ENCODE results near the gene CCDC186. TPM values are rescaled to one million over a fixed set of nuclear protein-coding genes. Genes with fewer than 3 reads are reported as not detected.
"Not testable (repeated sequence)": the region's sequence is repeated elsewhere in the genome, so short reads cannot be mapped to it uniquely, and the experiment has no call there.

The CCDC186 gene
- total RNA-seq, 2 experiments from 2014 or later = 12.6 to 13.8 TPM

GRCh38 chr10:114140827-114141226, 33.2 kb downstream of the CCDC186 start:
- CTCF ChIA-PET; H3K9me3 Mint-ChIP-seq; H3K4me3 Mint-ChIP-seq; POLR2A ChIA-PET; H3K4me1 Mint-ChIP-seq (ENCODE audit: low read depth); DNase-seq; H3K27ac Mint-ChIP-seq; intact Hi-C loops (cut with micrococcal nuclease); H3K27me3 Mint-ChIP-seq: not testable (repeated sequence)
- H3K36me3 Mint-ChIP-seq = peaks cover 18% of the 10 kb centered on the region

- DNase-seq = no peak
- Mint-ChIP-seq H3K36me3 (peaks cover 21% of the 10 kb centered on the region), H3K4me3 (no peak overlapping the region), H3K27ac (no peak overlapping the region), H3K27me3 (no peaks in the 10 kb centered on the region), H3K4me1 (ENCODE audit: low read depth) (no peaks in the 10 kb centered on the region), H3K9me3 (no peaks in the 10 kb centered on the region)
- intact Hi-C loops (cut with micrococcal nuclease) = no loop called here
- CTCF ChIA-PET = no interaction called here
- POLR2A ChIA-PET = no interaction called here
These were observed 34.0 kb downstream of the CCDC186 start for GRCh38 chr10:114140036-114140435.

GRCh38 chr10:114138581-114138980, 35.4 kb downstream of the CCDC186 start:
- intact Hi-C loops (cut with micrococcal nuclease) = no loop called here
- ChIA-PET CTCF (no interaction called here), POLR2A (no interaction called here)
- Mint-ChIP-seq H3K36me3 (peaks cover 28% of the 10 kb centered on the region), H3K4me3 (no peak overlapping the region), H3K9me3 (no peaks in the 10 kb centered on the region), H3K27me3 (no peaks in the 10 kb centered on the region), H3K27ac (no peak overlapping the region), H3K4me1 (ENCODE audit: low read depth) (no peaks in the 10 kb centered on the region)
- DNase-seq = no peak

GRCh38 chr10:114135476-114135875, 38.5 kb downstream of the CCDC186 start:
- Mint-ChIP-seq H3K4me3 (no peak overlapping the region), H3K27ac (no peak overlapping the region), H3K36me3 (peaks cover 38% of the 10 kb centered on the region), H3K9me3 (no peaks in the 10 kb centered on the region), H3K27me3 (no peaks in the 10 kb centered on the region), H3K4me1 (ENCODE audit: low read depth) (no peaks in the 10 kb centered on the region)
- intact Hi-C loops (cut with micrococcal nuclease) = no loop called here
- ChIA-PET POLR2A (no interaction called here), CTCF (interaction anchor here (1.0 kb wide), 1 partner anchor 9 kb away, joined by 3 read pairs; no protein-coding TSS in a partner anchor)
- DNase-seq = no peak

- POLR2A ChIA-PET = no interaction called here
- Mint-ChIP-seq H3K4me1 (ENCODE audit: low read depth) (no peaks in the 10 kb centered on the region), H3K36me3 (peaks cover 46% of the 10 kb centered on the region)
These were observed 42.9 kb downstream of the CCDC186 start for GRCh38 chr10:114131094-114131493.

GRCh38 chr10:114121031-114121430, 53.0 kb downstream of the CCDC186 start:
- peaks cover 6% of the 10 kb centered on the region for H3K36me3 Mint-ChIP-seq
- H3K27ac Mint-ChIP-seq = no peak overlapping the region
- ChIA-PET CTCF (no interaction called here), POLR2A (no interaction called here)
- intact Hi-C loops (cut with micrococcal nuclease) = no loop called here
- H3K4me3 Mint-ChIP-seq = no peak overlapping the region
- no peaks in the 10 kb centered on the region for H3K27me3 Mint-ChIP-seq
- H3K4me1 Mint-ChIP-seq (ENCODE audit: low read depth) = no peaks in the 10 kb centered on the region
- no peaks in the 10 kb centered on the region for H3K9me3 Mint-ChIP-seq
- no peak for DNase-seq

More at GRCh38 chr10:114131094-114131493, 42.9 kb downstream of the CCDC186 start:
- DNase-seq = no peak
- no peaks in the 10 kb centered on the region for H3K27me3 Mint-ChIP-seq
- CTCF ChIA-PET = no interaction called here
- intact Hi-C loops (cut with micrococcal nuclease) = no loop called here
- H3K27ac Mint-ChIP-seq = no peak overlapping the region
- no peaks in the 10 kb centered on the region for H3K9me3 Mint-ChIP-seq
- no peak overlapping the region for H3K4me3 Mint-ChIP-seq

GRCh38 chr10:114118514-114118913, 55.5 kb downstream of the CCDC186 start:
- intact Hi-C loops (cut with micrococcal nuclease) = no loop called here
- DNase-seq = no peak
- Mint-ChIP-seq H3K4me3 (no peak overlapping the region), H3K36me3 (no peaks in the 10 kb centered on the region), H3K9me3 (no peaks in the 10 kb centered on the region), H3K27ac (no peak overlapping the region), H3K4me1 (ENCODE audit: low read depth) (no peaks in the 10 kb centered on the region), H3K27me3 (no peaks in the 10 kb centered on the region)
- ChIA-PET CTCF (no interaction called here), POLR2A (no interaction called here)

- Mint-ChIP-seq H3K4me3 (no peak overlapping the region), H3K27ac (no peak overlapping the region), H3K9me3 (no peaks in the 10 kb centered on the region), H3K27me3 (no peaks in the 10 kb centered on the region), H3K4me1 (ENCODE audit: low read depth) (no peaks in the 10 kb centered on the region), H3K36me3 (no peaks in the 10 kb centered on the region)
- DNase-seq = no peak
- intact Hi-C loops (cut with micrococcal nuclease) = no loop called here
- POLR2A ChIA-PET = no interaction called here
- CTCF ChIA-PET = no interaction called here
These were observed 56.3 kb downstream of the CCDC186 start for GRCh38 chr10:114117728-114118127.

- H3K36me3 Mint-ChIP-seq = no peaks in the 10 kb centered on the region
- POLR2A ChIA-PET = no interaction called here
- no peaks in the 10 kb centered on the region for H3K4me1 Mint-ChIP-seq (ENCODE audit: low read depth)
- CTCF ChIA-PET = interaction anchor here (1.0 to 1.1 kb wide), 2 partner anchors 10 to 12 kb away, joined by 3 read pairs; no protein-coding TSS in a partner anchor
- H3K27ac Mint-ChIP-seq = no peak overlapping the region
- no peak for DNase-seq
- intact Hi-C loops (cut with micrococcal nuclease) = no loop called here
- H3K4me3 Mint-ChIP-seq = no peak overlapping the region
- no peaks in the 10 kb centered on the region for H3K9me3 Mint-ChIP-seq
- H3K27me3 Mint-ChIP-seq = no peaks in the 10 kb centered on the region
These were observed 58.1 kb downstream of the CCDC186 start for GRCh38 chr10:114115661-114116445.

- Mint-ChIP-seq H3K4me1 (ENCODE audit: low read depth) (no peaks in the 10 kb centered on the region), H3K36me3 (no peaks in the 10 kb centered on the region), H3K27ac (no peak overlapping the region), H3K9me3 (no peaks in the 10 kb centered on the region), H3K4me3 (no peak overlapping the region), H3K27me3 (no peaks in the 10 kb centered on the region)
- DNase-seq = no peak
- POLR2A ChIA-PET = no interaction called here
- intact Hi-C loops (cut with micrococcal nuclease) = no loop called here
- CTCF ChIA-PET = interaction anchor here (0.7 to 3.5 kb wide), 2 partner anchors 94 to 311 kb away, joined by 4 to 10 read pairs; no protein-coding TSS in a partner anchor
These were observed 63.6 kb downstream of the CCDC186 start for GRCh38 chr10:114110174-114110972.

- intact Hi-C loops (cut with micrococcal nuclease) = loop anchor here (1.0 to 5.0 kb wide), 4 partner anchors 141 to 398 kb away; partner anchors contain the start of genes DCLRE1A and NHLRC2
- H3K27ac Mint-ChIP-seq = no peak overlapping the region
- no peaks in the 10 kb centered on the region for H3K36me3 Mint-ChIP-seq
- no peak overlapping the region for H3K4me3 Mint-ChIP-seq
- peaks cover 26% of the 10 kb centered on the region for H3K27me3 Mint-ChIP-seq
- no peak for DNase-seq
- H3K9me3 Mint-ChIP-seq = no peaks in the 10 kb centered on the region
- POLR2A ChIA-PET = no interaction called here
- CTCF ChIA-PET = interaction anchor here (0.6 to 8.8 kb wide), 14 partner anchors 12 to 1027 kb away, joined by 3 to 93 read pairs (median 4); no protein-coding TSS in a partner anchor
- peaks cover 25% of the 10 kb centered on the region for H3K4me1 Mint-ChIP-seq (ENCODE audit: low read depth)
These were observed 70.7 kb downstream of the CCDC186 start for GRCh38 chr10:114103284-114103683.

- ChIA-PET CTCF (interaction anchor here (0.9 to 8.8 kb wide), 6 partner anchors 141 to 1028 kb away, joined by 3 to 93 read pairs (median 4); partner anchors contain the start of gene CASP7), POLR2A (no interaction called here)
- H3K9me3 Mint-ChIP-seq = no peaks in the 10 kb centered on the region
- peaks cover 25% of the 10 kb centered on the region for H3K4me1 Mint-ChIP-seq (ENCODE audit: low read depth)
- H3K27me3 Mint-ChIP-seq = peaks cover 26% of the 10 kb centered on the region
- intact Hi-C loops (cut with micrococcal nuclease) = loop anchor here (5.0 kb wide), 2 partner anchors 140 to 250 kb away; partner anchors contain the start of genes DCLRE1A and NHLRC2
- no peaks in the 10 kb centered on the region for H3K36me3 Mint-ChIP-seq
- no peak for DNase-seq
- H3K27ac Mint-ChIP-seq = no peak overlapping the region
- no peak overlapping the region for H3K4me3 Mint-ChIP-seq
These were observed 71.7 kb downstream of the CCDC186 start for GRCh38 chr10:114102256-114102655.

Measured in activated CD4-positive, alpha-beta memory T cell treated with anti-CD3 and anti-CD28 coated beads for 36 hours (primary cell).